Measurements from ENCODE around the gene DNER.
A peak's percentile ranks its signal among the peaks of the same experiment; 100 is the strongest.

The DNER gene

DNA sequence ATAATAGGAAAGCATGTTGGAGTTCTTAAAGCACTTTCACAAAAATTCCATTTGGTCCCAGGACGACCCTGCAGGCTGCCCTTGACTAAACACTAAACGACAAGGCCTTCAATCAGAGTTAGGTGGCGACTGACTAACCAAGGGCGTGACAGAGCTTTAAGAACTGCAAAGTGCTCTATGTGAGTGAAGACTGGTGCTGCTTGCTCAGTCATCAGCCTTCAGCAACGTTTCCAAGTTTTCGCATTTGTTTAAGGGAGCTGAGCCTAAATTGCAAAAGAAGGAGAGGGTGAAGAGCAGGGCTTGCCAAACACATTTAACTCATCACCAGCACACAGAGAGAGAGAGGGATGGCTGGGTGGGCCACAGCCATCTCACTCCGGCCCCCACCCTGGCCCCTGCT lies 238.6 kb downstream of the DNER start:
- DNase-seq = no peak

DNA sequence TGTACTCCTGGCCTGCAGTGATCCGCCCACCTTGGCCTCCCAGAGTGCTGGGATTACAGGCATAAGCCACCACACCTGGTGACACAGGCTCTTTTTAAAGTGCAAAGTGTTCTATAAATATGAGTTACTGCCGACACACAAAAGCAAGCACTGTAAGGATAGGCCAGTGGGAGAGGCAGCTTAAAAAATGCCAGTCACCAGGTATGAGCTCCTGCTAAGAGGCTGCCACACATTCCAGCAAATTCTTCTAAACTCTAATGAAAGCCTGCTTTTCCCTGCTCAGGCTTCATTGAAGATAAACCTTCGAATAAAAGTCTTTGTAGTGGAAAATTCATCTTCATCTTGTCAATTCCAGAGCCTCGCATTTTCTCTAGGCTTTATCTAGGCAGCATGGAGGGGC lies 240.2 kb downstream of the DNER start:
- DNase-seq = no peak

DNA sequence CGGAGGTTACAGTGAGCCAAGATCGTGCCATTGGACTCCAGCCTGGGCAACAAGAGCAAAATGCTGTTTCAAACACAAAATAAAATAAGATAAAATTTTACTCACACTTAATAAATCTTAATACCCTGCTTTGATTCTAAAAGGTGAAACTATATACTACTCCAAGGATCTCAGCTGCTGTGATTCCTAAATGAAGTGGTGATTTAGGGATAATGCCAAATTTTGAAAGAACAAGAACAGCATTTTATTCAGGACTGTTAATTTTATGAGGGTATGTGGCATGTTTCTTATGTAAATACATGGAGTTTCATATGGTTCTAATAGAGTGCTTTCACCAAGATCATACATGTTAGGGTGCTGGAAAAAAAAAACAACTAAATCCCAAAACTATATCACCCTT lies 243.6 kb downstream of the DNER start:
- no peak for DNase-seq

DNA sequence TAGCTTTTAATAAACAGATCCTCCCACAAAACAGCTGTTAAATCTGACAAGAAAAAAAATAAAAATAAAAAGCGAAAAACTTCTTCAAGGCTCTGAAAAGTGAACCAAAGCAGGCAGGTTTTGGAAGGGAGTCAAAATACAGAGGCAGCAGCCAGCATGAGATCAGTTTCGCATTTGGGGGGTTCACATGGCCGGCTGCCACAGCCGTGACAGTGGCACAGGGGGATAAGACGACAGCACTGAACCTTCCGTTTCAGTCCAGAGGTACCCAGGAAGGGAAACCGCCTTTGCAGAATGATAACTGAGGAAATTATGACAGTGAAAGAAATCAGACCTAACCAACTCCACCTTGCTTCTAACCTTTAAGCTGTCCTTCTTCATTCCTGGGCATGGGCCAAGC lies 246.6 kb downstream of the DNER start:
- DNase-seq = no peak

DNA sequence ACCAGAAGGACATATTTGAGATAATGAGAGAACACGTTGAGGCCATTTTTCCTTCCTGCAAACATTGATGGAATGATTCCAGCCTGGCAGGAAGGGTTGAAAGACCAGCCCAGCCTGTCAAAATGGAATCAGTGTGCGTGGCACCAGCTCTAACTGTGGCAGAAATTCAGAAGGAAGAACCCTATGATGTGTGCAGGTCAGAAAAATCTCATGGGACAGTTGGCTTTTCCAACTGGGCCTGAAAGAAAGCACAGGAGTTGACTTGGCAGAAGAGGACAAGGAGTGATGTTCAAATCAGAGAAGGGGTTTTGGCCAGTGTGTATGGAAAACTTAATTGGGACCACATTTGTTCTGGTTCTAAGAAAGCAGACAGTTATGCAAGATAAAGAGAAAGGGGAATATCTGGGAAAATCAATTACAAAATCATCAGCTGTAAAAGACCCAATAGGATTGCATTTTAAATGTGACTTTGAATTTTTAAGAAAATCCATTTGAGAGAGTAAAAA lies 250.5 kb downstream of the DNER start:
- DNase-seq = no peak

DNA sequence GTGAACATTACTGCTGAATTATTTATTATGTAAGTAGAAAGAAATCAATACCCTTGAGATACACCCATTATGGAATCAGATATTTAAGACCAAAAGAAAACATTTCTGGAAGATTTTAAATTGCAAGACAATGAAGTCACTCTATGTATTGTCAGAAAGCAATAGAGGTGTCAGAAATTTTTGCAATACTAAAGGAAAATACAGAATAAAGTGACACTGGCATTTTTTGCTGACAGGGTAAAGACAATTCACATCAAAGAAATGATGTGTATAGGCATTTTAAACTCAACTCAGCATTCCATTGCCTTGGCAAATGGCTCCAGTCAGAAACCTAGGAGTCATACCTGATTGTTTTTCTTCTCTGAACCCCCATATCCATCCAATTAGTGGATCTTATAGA lies 252.2 kb downstream of the DNER start:
- DNase-seq = no peak

DNA sequence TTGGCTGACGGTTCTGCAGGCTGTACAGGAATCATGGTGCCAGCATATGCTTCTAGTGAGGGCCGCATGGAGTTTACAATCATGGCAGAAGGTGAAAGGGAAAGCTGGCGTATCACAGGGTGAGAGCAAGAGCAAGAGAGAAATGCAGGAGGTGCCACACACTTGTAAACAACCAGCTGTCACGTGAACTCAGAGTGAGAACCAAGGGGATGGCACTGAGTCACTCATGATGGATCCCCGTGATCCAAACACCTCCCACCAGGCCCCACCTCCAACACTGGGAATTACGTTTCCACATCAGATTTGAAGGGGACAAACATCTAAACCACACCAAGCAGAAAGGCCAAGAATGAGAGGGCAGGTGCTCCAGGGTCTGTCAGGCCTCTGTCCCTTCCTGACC lies 258.3 kb downstream of the DNER start:
- no peak for DNase-seq

DNA sequence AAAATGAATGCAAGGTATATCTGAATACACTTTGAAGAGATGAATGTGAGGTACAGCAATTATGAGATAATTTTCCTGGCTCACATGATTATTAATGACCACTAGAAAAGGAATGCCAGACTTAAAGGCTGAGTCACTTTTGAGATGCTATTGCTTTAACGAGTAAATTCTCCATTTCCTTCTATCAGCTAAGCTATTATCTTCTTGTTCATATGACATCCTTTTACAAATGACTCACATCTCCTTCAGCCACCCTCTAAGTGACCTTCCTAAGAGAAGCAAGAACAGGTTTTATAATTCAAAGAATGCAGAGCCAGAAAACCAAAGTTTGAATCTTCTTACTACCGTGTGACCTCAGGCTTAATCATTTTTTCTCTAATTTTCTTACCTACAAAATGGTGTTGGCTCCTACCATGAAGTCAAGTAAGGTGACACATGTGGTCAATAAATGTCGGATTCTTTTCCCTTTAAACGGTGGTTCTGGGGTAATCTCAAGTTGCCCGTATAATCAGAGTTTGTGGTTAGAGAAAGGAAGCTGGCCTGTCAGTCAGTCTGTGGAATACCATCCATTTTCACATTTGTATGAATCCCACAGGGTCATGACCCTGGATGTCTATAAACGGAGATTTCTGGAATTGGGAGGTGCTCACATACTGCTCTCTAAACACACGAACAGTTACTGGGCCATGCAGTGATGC lies 259.3 kb downstream of the DNER start:
- DNase-seq = peak; percentile 8

DNA sequence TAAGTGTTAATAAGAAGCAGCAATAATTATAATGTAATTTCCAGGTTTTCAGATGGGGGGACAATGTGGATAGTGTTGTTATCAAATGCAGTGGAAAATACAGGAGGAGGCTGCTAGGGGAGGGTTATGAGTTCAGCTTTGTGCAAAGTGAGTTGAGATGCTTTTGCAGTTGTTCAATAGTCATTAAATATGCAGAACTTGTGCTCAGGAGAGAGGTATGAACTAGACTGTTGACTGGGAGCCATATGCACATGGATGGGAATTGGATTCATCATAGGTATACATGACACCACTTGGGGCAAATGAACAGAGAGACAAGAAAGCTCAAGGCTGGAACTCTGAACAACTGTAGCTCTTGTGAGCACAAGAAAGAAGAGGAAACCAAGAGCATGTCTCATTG lies 261.1 kb downstream of the DNER start:
- DNase-seq = no peak

DNA sequence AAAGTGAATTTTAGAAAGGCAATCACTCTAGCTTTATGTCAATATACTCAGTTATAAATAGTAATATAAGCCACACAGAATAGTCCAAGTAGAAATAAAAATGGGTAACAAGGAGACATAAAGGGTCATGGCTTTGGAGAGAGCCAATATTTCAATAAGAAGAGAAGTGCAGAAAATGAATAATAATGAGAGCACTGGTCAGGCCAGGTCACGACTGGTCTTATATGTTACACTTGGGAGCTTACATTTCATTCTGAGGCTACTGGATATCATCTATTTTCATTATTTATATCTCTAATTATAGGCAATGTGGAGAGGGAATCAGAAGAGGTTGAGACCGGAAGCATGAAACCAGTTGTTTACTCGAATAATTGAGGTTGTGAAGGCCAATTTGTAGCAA lies 262.5 kb downstream of the DNER start:
- DNase-seq = no peak

DNA sequence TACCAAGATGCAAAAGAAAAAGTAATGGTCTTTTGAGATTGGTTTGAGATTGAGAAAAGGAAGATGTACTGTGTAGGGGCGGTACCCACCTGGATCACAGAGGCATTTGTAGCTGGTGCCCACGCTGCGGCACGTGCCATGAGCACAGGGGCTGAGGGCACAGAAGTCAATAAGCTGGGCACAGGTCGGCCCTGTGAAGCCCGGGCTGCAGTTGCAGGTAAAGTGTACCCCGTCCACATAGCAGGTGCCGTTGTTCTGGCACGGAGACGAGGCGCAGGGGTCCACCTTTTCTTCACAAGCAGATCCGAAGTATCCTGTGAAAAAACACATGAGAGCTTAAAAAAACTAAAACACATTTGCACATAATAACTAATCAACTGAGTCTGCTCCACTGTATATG lies 267.1 kb downstream of the DNER start:
- no peak for DNase-seq

DNA sequence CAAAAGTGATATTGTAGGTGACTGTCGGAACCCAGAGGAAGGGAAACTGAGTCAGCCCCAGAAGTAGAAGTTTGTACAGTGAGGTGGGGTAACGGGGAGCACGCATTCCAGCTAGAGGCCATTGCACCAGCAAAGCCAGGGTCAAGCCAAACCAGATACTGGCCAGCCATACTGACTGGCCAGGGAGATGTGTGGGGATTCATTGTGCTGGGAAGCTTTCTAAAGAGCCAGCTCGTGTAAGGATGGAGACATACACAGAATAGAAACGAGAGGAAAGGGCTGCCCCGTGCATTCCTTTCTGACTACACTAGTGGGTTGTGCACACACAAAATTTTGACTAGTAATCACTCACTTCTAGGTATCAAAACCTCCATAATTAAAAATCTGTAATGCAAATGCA lies 268.0 kb downstream of the DNER start:
- no peak for DNase-seq

DNA sequence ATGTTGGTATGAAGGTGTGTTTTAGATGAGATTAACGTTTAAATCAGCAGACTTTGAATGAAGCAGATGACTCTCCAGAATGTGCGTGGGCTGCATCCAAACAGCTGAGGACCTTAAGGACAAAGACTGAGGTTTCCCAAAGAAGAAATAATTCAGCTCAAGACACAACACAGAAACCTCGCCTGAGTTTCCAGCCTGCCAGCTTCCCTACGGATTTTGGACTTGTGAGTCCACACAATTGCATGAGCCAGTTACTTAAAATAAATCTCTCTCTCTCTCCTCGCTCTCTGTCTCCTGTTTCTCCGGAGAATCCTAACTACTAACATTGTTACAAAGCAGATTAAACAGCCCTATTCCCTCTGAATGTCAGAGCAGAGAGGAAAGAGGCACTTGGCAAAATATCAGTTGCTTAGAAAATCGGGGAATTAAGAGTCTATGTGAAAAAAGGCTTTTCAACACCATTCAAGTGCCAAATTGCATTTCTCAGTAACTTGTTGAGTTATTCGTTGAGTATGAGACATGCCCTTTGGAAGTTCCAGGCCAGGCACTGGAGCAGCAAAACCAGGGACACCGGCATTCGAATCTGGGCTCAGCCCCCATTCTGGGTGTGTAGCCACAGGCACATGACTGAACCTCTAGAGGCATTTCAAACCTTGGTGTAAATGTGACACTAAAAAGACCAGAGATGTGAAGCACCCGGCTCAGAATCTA lies 268.7 kb downstream of the DNER start:
- no peak for DNase-seq

DNA sequence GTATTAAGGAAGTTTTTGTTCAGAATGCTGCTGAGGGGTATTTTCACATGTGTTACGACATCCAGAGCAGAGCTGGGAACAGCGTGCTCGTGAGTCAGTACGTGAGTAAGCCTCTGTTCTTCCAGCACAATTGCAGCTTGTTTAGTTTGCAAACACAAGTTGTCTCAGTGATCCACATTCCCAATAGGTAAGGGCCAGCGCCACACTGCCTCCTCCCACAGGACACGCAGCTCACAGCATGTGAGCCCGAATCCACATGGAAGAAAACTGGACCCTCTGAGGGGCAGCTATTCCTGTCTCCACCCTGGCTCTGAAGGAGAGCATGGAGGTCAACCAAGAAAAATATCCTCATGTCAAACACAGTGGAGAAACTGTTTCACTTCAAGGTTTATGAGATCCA lies 269.3 kb downstream of the DNER start:
- peak; percentile 81 for DNase-seq

DNA sequence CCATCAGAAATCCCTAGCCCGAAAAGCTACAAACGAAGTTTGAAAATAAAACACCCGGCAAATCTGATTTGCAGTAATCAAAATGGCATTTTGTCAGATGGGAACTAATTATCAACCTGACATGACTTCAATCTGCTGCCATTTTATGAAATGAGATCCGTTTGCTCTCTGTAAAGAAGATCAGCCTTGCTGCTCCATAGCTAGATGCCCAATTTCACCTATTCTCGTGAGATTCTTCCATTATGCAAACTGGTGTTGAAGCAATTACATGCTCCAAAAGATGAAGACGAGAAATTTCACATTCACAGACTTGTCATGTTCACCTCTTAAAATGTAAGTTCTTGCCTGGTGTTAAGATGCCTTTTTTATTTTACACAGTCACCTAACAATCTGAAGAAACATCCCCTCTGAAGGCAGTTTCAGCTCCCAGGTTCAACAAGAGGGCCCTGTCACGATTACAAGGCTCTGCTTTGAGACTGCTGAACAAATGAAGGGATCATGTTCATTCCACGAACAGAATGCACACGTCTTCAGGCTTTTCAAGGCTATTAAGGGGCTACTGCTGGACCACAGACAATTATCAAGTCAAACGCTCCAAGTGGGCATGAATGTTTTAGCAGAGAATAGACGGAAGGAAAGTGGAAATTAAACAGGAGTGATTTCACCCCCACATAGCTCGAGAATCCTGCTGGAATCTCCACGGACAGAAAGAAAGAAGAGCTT lies 270.6 kb downstream of the DNER start:
- no peak for DNase-seq

DNA sequence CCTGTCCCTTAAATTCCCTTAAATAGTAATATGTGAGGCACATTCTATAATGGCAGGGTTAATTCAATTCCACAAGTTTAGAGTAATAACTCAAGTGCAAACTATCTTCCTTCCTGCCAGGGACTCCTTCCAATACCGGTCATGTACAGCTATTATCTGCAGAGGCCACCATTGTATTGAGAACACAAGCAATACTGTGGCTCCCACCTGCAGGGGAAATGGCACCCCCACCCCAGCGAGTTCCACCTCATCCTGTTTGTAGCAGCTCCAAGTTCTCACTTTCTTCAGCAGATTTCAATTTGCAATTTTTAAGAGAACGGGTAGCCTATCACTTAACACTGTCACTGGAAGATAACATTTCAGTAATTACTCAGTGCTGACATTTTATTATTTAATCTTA lies 271.2 kb downstream of the DNER start:
- no peak for DNase-seq

DNA sequence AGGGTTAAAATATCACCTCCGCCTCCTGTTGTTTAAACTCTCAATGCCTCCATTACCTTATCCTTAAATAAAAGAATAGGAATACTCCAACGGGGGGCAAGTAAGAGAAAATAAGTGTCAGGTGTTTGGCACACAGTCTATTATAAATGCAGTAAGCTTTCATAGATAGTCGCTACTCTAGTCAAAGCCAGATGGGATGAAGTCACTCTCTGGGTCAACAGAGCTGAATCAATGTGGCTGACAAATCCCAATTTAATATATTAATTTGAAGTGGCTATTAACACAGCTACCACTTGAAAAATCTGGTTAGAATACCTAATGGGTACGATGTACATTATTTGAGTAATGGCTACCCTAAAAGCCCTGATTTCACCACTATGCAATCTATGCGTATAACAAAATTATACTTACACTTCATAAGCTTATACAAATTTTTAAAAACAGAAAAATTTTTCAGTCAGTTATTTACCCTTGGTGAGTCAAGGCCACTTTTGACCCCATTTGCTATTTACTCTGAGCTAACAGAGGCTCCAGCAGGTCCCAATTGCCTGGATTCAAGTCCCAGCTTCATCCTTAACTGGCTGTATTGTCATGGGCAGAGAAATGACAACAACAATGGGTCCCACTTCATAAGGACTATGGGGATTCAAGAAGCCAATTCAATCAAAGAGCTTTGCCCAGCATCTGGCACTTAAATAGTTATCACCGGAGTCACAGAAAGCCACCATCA lies 275.8 kb downstream of the DNER start:
- no peak for DNase-seq

DNA sequence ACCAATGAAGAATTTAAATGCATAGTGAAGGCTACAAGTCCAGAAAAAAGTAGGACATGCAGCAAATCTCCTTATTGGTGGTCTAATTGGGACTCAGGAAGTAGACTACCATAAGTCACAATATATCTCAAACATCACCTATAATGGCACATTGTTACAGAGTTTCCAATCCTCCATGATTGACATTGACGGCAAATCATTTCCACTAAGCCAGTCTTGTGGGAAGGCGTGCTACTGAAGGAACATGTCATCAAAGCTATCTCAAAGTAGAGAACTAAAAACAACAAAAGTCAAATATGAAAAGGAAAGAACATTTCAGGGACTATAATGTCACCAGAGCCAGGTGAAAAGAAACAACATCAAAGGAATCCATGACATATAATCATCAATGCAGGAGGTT lies 276.9 kb downstream of the DNER start:
- DNase-seq = no peak

DNA sequence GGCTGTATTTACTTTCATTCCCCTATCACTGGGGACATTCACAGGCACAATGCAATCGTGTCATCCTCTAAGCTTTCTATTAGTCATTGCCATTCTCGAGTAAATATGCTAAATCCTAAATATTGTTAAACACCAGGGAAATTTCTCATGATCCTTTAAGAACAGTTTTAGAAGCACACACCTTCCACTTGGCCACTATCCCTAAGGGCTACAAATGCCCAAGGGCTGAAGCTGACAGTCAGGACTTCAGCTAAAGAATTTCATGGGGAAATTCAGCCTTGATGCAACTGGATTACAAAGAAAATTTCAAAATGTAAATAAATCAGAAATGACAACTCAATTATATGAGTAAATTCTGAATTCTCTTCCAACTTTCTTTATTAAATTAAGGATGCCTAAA lies 280.2 kb downstream of the DNER start:
- DNase-seq = peak; percentile 49

DNA sequence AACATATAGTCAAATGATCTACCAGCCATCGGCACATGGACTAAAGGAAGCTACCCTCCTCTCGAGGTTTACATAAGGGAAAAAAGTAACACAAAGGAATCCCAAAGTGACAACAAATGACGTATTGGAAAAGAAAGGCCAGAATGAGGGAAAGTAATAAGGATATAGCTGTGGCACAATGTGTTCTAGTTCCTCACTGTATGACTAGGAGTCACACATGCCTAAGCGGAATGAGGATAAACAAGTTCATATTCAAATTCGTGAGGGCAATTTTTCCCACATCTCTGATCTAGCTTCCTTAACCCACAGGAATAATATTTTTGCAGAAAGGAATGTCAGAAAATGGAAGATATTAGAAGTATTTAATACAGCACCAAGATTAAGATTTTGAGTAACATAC lies 281.0 kb downstream of the DNER start:
- no peak for DNase-seq

DNA sequence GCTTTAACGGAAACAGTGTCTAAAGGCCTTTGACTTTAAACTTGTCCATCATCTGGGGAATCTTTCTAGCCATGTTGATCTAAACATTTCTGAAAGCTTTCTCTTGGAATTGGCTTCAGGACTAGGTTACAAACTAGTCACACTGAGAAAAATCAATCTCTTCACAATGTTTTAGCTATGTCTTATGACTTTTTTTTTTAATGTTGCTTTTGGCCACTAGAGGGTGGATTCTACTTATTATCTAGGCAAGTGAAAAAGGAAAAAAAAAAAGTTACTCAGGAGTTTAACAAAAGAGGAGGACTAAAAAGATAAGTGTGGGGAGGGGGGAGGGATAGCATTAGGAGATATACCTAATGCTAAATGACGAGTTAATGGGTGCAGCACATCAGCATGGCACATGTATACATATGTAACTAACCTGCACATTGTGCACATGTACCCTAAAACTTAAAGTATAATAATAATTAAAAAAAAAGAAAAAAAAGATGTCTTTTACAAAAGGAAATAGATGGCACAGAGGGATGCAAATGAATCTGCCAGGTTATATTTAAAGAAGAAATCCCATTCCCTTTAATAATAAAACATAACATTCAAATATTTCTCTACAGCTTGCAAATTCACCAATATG lies 282.9 kb downstream of the DNER start:
- peak; percentile 63 for DNase-seq

DNA sequence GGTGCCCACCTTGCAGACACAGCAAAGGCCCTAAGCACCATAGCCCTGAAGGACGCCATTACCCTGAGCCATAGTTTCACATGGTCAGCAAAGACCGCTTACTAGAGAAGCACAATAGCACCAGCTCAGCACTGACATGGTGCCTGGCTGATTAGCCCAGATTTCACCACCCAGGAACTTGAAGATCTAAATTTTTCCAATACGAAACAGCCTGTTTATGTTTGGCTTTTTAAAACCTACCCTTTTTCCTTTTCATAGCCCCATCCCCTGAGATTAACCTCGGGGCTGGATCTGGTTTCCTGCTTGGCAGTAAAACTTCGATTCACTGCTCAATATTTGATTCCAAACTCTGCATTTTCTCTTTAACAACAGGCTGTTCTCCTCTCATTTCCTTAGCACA lies 284.8 kb downstream of the DNER start:
- no peak for DNase-seq

DNA sequence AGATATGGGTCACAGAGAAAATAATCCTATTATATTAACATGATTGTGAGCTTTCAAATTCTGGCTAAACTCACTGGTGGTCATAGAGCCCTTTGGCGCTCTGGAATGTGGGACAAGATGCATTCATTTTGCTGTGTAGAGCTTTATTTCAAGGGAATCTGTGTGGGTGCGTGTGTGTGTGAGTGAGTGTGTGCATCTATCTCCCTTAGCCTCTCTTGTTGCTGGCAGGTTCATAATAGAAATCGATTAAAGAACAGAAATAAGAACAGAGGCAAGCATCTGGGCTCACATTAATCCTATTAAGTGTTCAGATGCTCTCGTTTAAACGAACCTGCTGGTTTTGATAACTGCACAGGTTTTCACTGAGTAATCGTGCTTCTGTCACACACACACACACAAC lies 287.9 kb downstream of the DNER start:
- no peak for DNase-seq

Data from inflammatory macrophage treated with lipopolysaccharide for 4 hours (primary cell).